ENCODE results near the gene MAP3K5. TPM values are rescaled to one million over a fixed set of nuclear protein-coding genes. Genes with fewer than 3 reads are reported as not detected.

MAP3K5 gene
- total and polyA plus RNA-seq, 7 experiments from 2014 or later, result 2.6 to 32.5 (median 13.4) TPM

DNA sequence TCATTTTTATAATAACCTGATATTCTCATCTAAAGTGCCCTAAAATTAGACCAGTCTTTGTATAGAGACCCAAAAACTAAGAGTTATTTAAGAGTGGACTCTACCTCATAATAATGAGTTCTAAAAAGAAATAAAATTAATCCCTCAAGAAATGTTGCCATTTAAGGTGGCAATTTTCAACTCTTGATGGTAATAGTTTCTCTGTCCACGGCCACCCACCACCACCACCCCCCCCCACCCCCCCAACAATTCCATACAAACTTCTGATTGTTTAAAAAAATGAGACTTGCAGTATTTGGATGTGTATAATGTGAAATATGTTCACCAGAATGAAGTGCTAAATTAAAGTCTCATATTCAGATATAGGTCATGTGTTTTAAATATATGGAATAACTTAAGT lies 244.4 kb downstream of the MAP3K5 start:
- Histone ChIP-seq H3K27ac (ENCODE audit: low read depth, low read length) (no peak overlapping the region), H3K4me1 (ENCODE audit: control insufficient read depth in 2 of 2, insufficient read depth in 2 of 2, low read length in 2 of 2) (no peaks in the 10 kb centered on the region), H3K4me3 (ENCODE audit: low read length) (no peak overlapping the region), H3K9me3 (ENCODE audit: control insufficient read depth in 2 of 3, low read length in 3 of 3) (no peaks in the 10 kb centered on the region), H3K27me3 (ENCODE audit: control insufficient read depth in 2 of 2, insufficient read depth in 2 of 2, low read length in 2 of 2) (peaks cover 7 to 14% of the 10 kb centered on the region in 2 donors), H3K36me3 (ENCODE audit: control insufficient read depth in 2 of 3, insufficient read depth in 3 of 3, low read length in 3 of 3) (no peaks in the 10 kb centered on the region)
- Mint-ChIP-seq H3K36me3 (peaks cover 0 to 4% (median 4%) of the 10 kb centered on the region in 5 donors), H3K27me3 (peaks cover 57 to 74% (median 59%) of the 10 kb centered on the region in 5 donors), H3K4me1 (peaks cover 0 to 16% (median 7%) of the 10 kb centered on the region in 7 donors), H3K9me3 (peaks cover 0 to 2% (median 0%) of the 10 kb centered on the region in 11 donors), H3K27ac (no peak overlapping the region), H3K4me3 (no peak overlapping the region)
- no peak for DNase-seq
- ChIA-PET POLR2A (no interaction called here), CTCF (no interaction called here)
- intact Hi-C loops (cut with micrococcal nuclease), result no loop called here
- ATAC-seq, result no peak

DNA sequence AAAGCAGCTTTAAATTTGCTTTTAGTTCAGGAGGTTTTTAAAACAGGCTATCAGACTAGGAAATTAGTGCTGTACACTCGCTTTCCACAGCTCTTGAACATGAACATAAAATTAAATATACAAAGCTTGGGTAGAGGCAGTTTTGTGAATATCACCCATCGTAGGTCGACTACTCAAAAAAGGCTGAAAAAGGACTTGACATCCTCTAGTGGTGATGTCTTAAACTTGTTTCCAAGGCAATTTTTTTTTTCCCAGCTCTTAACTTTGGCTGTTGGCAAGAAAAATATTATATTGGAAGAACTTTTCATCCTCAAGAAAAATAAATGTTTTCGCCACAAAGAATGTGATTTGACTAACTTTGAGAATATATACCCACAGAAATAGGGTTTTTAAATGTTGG lies 244.9 kb downstream of the MAP3K5 start:
- CTCF ChIA-PET, result interaction anchor here (0.6 to 0.7 kb wide), 2 partner anchors 38 to 196 kb away, joined by 3 to 4 read pairs; no protein-coding TSS in a partner anchor
- H3K27me3 ChIP-seq (ENCODE audit: control insufficient read depth in 2 of 2, insufficient read depth in 2 of 2, low read length in 2 of 2), result peaks cover 7 to 14% of the 10 kb centered on the region in 2 donors
- peaks cover 0 to 2% (median 0%) of the 10 kb centered on the region in 11 donors for H3K9me3 Mint-ChIP-seq
- no peaks in the 10 kb centered on the region for H3K9me3 ChIP-seq (ENCODE audit: control insufficient read depth in 2 of 3, low read length in 3 of 3)
- no peak overlapping the region for H3K4me3 ChIP-seq (ENCODE audit: low read length)
- intact Hi-C loops (cut with micrococcal nuclease), result no loop called here
- H3K4me3 Mint-ChIP-seq, result no peak overlapping the region
- no peak overlapping the region for H3K27ac Mint-ChIP-seq
- peaks cover 0 to 4% (median 4%) of the 10 kb centered on the region in 5 donors for H3K36me3 Mint-ChIP-seq
- ATAC-seq, result no peak
- H3K27ac ChIP-seq (ENCODE audit: low read depth, low read length), result no peak overlapping the region
- POLR2A ChIA-PET, result no interaction called here
- DNase-seq, result no peak
- H3K36me3 ChIP-seq (ENCODE audit: control insufficient read depth in 2 of 3, insufficient read depth in 3 of 3, low read length in 3 of 3), result no peaks in the 10 kb centered on the region
- H3K4me1 Mint-ChIP-seq, result peaks cover 0 to 16% (median 7%) of the 10 kb centered on the region in 7 donors
- peaks cover 55 to 70% (median 57%) of the 10 kb centered on the region in 5 donors for H3K27me3 Mint-ChIP-seq
- no peaks in the 10 kb centered on the region for H3K4me1 ChIP-seq (ENCODE audit: control insufficient read depth in 2 of 2, insufficient read depth in 2 of 2, low read length in 2 of 2)

GRCh38 chr6:136546331-136546730 lies 245.9 kb downstream of the MAP3K5 start:
- H3K9me3 ChIP-seq (ENCODE audit: control insufficient read depth in 2 of 3, low read length in 3 of 3), result no peaks in the 10 kb centered on the region
- no peak overlapping the region for H3K27ac ChIP-seq (ENCODE audit: low read depth, low read length)
- H3K4me3 ChIP-seq (ENCODE audit: low read length), result no peak overlapping the region
- DNase-seq, result no peak
- peaks cover 7 to 14% of the 10 kb centered on the region in 2 donors for H3K27me3 ChIP-seq (ENCODE audit: control insufficient read depth in 2 of 2, insufficient read depth in 2 of 2, low read length in 2 of 2)
- H3K36me3 Mint-ChIP-seq, result peaks cover 0 to 4% (median 1%) of the 10 kb centered on the region in 5 donors
- H3K9me3 Mint-ChIP-seq, result no peaks in the 10 kb centered on the region
- no peaks in the 10 kb centered on the region for H3K4me1 ChIP-seq (ENCODE audit: control insufficient read depth in 2 of 2, insufficient read depth in 2 of 2, low read length in 2 of 2)
- H3K4me3 Mint-ChIP-seq, result no peak overlapping the region
- intact Hi-C loops (cut with micrococcal nuclease), result no loop called here
- H3K27me3 Mint-ChIP-seq, result peaks cover 51 to 63% (median 57%) of the 10 kb centered on the region in 5 donors
- CTCF ChIA-PET, result no interaction called here
- H3K4me1 Mint-ChIP-seq, result peaks cover 0 to 15% (median 7%) of the 10 kb centered on the region in 7 donors
- ATAC-seq, result no peak
- no peak overlapping the region for H3K27ac Mint-ChIP-seq
- POLR2A ChIA-PET, result no interaction called here
- no peaks in the 10 kb centered on the region for H3K36me3 ChIP-seq (ENCODE audit: control insufficient read depth in 2 of 3, insufficient read depth in 3 of 3, low read length in 3 of 3)

GRCh38 chr6:136544326-136544725 lies 248.0 kb downstream of the MAP3K5 start:
- ChIA-PET POLR2A (no interaction called here), CTCF (no interaction called here)
- Mint-ChIP-seq H3K9me3 (no peaks in the 10 kb centered on the region), H3K27me3 (peaks cover 49 to 65% (median 62%) of the 10 kb centered on the region in 5 donors), H3K4me3 (no peak overlapping the region), H3K4me1 (peaks cover 0 to 6% (median 4%) of the 10 kb centered on the region in 7 donors), H3K27ac (no peak overlapping the region), H3K36me3 (peaks cover 0 to 4% (median 0%) of the 10 kb centered on the region in 5 donors)
- H3K27me3 ChIP-seq (ENCODE audit: control insufficient read depth in 2 of 2, insufficient read depth in 2 of 2, low read length in 2 of 2), result peaks cover 4 to 9% of the 10 kb centered on the region in 2 donors
- intact Hi-C loops (cut with micrococcal nuclease), result no loop called here
- H3K9me3 ChIP-seq (ENCODE audit: control insufficient read depth in 2 of 3, low read length in 3 of 3), result no peaks in the 10 kb centered on the region
- H3K4me3 ChIP-seq (ENCODE audit: low read length), result no peak overlapping the region
- ATAC-seq, result no peak
- H3K36me3 ChIP-seq (ENCODE audit: control insufficient read depth in 2 of 3, insufficient read depth in 3 of 3, low read length in 3 of 3), result no peaks in the 10 kb centered on the region
- H3K27ac ChIP-seq (ENCODE audit: low read depth, low read length), result no peak overlapping the region
- DNase-seq, result no peak
- no peaks in the 10 kb centered on the region for H3K4me1 ChIP-seq (ENCODE audit: control insufficient read depth in 2 of 2, insufficient read depth in 2 of 2, low read length in 2 of 2)

DNA sequence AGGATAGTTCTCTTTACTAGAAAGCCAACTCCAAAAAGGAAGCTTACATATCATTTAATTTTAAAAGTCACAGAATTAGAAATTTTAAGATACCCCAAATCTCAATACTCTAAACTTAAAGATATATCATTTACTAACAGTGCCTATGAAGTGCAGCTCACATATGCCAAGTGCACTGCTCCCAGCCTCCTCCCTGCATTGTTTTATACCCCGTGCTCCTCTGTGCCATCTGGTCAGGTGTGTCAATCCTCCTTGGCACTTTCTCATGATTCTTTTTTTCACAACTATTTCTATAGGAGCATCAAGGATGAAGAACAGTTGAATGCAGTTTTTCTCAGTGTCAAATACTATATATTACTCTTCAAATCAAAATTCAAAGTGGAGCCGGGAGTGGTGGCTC lies 250.9 kb downstream of the MAP3K5 start:
- no peaks in the 10 kb centered on the region for H3K4me1 Mint-ChIP-seq
- DNase-seq (no peak), ATAC-seq (no peak)
- CTCF ChIA-PET, result interaction anchor here (0.7 kb wide), 1 partner anchor 221 kb away, joined by 3 read pairs; no protein-coding TSS in a partner anchor
- Histone ChIP-seq H3K4me1 (ENCODE audit: control insufficient read depth in 2 of 2, insufficient read depth in 2 of 2, low read length in 2 of 2) (no peaks in the 10 kb centered on the region), H3K27ac (ENCODE audit: low read depth, low read length) (no peak overlapping the region), H3K27me3 (ENCODE audit: control insufficient read depth in 2 of 2, insufficient read depth in 2 of 2, low read length in 2 of 2) (no peaks in the 10 kb centered on the region), H3K36me3 (ENCODE audit: control insufficient read depth in 2 of 3, insufficient read depth in 3 of 3, low read length in 3 of 3) (no peaks in the 10 kb centered on the region), H3K4me3 (ENCODE audit: low read length) (no peak overlapping the region), H3K9me3 (ENCODE audit: control insufficient read depth in 2 of 3, low read length in 3 of 3) (no peaks in the 10 kb centered on the region)
- peaks cover 23 to 42% (median 35%) of the 10 kb centered on the region in 5 donors for H3K27me3 Mint-ChIP-seq
- no peaks in the 10 kb centered on the region for H3K36me3 Mint-ChIP-seq
- intact Hi-C loops (cut with micrococcal nuclease), result no loop called here
- peaks cover 0 to 1% (median 0%) of the 10 kb centered on the region in 11 donors for H3K9me3 Mint-ChIP-seq
- H3K4me3 Mint-ChIP-seq, result no peak overlapping the region
- POLR2A ChIA-PET, result no interaction called here
- H3K27ac Mint-ChIP-seq, result no peak overlapping the region

- H3K9me3 Mint-ChIP-seq, result peaks cover 0 to 4% (median 1%) of the 10 kb centered on the region in 11 donors
- no peaks in the 10 kb centered on the region for H3K9me3 ChIP-seq (ENCODE audit: control insufficient read depth in 2 of 3, low read length in 3 of 3)
- H3K27ac ChIP-seq (ENCODE audit: low read depth, low read length), result no peak overlapping the region
- intact Hi-C loops (cut with micrococcal nuclease), result no loop called here
- no peak overlapping the region for H3K4me3 ChIP-seq (ENCODE audit: low read length)
- no peak for DNase-seq
- peak overlapping the region in 1 of 9 donors; percentile 25 for H3K27ac Mint-ChIP-seq
- no peaks in the 10 kb centered on the region for H3K36me3 ChIP-seq (ENCODE audit: control insufficient read depth in 2 of 3, insufficient read depth in 3 of 3, low read length in 3 of 3)
- no peak overlapping the region for H3K4me3 Mint-ChIP-seq
- H3K4me1 Mint-ChIP-seq, result peaks cover 0 to 2% (median 0%) of the 10 kb centered on the region in 7 donors
- peaks cover 16 to 35% (median 26%) of the 10 kb centered on the region in 5 donors for H3K27me3 Mint-ChIP-seq
- no peak for ATAC-seq
- ChIA-PET CTCF (no interaction called here), POLR2A (no interaction called here)
- no peaks in the 10 kb centered on the region for H3K4me1 ChIP-seq (ENCODE audit: control insufficient read depth in 2 of 2, insufficient read depth in 2 of 2, low read length in 2 of 2)
- no peaks in the 10 kb centered on the region for H3K27me3 ChIP-seq (ENCODE audit: control insufficient read depth in 2 of 2, insufficient read depth in 2 of 2, low read length in 2 of 2)
- H3K36me3 Mint-ChIP-seq, result peaks cover 0 to 2% (median 0%) of the 10 kb centered on the region in 5 donors
These were observed 252.2 kb downstream of the MAP3K5 start for GRCh38 chr6:136539967-136540652.

DNA sequence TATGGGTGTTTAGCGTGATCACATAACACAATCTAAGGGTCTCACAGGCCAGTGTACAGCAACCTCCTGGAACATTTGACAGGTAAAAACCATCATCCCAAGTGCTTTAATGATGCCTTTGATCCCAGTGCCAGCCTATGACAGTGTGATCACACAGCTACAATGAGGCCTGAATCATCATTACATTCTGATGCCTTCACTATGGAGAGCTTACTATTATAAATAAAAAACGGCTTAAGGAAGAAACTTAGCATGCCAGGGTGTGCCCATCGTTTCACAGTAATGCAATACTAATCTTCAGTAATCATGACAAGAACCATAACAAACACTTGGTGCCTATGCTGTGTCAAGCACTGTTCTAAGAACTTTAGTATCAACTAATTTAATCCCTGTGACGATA lies 253.4 kb downstream of the MAP3K5 start:
- H3K36me3 Mint-ChIP-seq, result peaks cover 0 to 2% (median 0%) of the 10 kb centered on the region in 5 donors
- H3K4me1 ChIP-seq (ENCODE audit: control insufficient read depth in 2 of 2, insufficient read depth in 2 of 2, low read length in 2 of 2), result no peaks in the 10 kb centered on the region
- no peak for DNase-seq
- ATAC-seq, result no peak
- peaks cover 0 to 4% (median 1%) of the 10 kb centered on the region in 11 donors for H3K9me3 Mint-ChIP-seq
- no peaks in the 10 kb centered on the region for H3K9me3 ChIP-seq (ENCODE audit: control insufficient read depth in 2 of 3, low read length in 3 of 3)
- H3K4me1 Mint-ChIP-seq, result peaks cover 0 to 3% (median 0%) of the 10 kb centered on the region in 7 donors
- no peak overlapping the region for H3K27ac Mint-ChIP-seq
- POLR2A ChIA-PET, result no interaction called here
- no peak overlapping the region for H3K27ac ChIP-seq (ENCODE audit: low read depth, low read length)
- H3K27me3 ChIP-seq (ENCODE audit: control insufficient read depth in 2 of 2, insufficient read depth in 2 of 2, low read length in 2 of 2), result no peaks in the 10 kb centered on the region
- intact Hi-C loops (cut with micrococcal nuclease), result no loop called here
- peaks cover 6 to 30% (median 13%) of the 10 kb centered on the region in 5 donors for H3K27me3 Mint-ChIP-seq
- CTCF ChIA-PET, result no interaction called here
- no peaks in the 10 kb centered on the region for H3K36me3 ChIP-seq (ENCODE audit: control insufficient read depth in 2 of 3, insufficient read depth in 3 of 3, low read length in 3 of 3)
- no peak overlapping the region for H3K4me3 Mint-ChIP-seq
- H3K4me3 ChIP-seq (ENCODE audit: low read length), result no peak overlapping the region
